Esophagus squamous epithelium (tissue), 4 donors: ENCODE measurements around the gene PRPF40A.

Experiments used
- POLR2A ChIP-seq, 4 donors: fragments of 450-650 bp; IDR thresholded peaks; one replicate each; pipeline ENCODE4 v1.6.1; 2017; ENCODE audit warnings: antibody characterized with exemption in 4 of 4, mild to moderate bottlenecking in 4 of 4, moderate library complexity in 3 of 4
- TF ChIP-seq, protein P1 (sequence below), 6 experiments: fragments of 450-650 bp in 4 of 6; fragments of 200-600 bp in 2 of 6; sonication (generic) in 2 of 6; IDR thresholded peaks; one replicate each; pipeline ENCODE4 v1.5.1; 2016 to 2019; ENCODE audit warnings: antibody characterized with exemption in 6 of 6, mild to moderate bottlenecking in 4 of 6, moderate library complexity in 4 of 6

DNA sequence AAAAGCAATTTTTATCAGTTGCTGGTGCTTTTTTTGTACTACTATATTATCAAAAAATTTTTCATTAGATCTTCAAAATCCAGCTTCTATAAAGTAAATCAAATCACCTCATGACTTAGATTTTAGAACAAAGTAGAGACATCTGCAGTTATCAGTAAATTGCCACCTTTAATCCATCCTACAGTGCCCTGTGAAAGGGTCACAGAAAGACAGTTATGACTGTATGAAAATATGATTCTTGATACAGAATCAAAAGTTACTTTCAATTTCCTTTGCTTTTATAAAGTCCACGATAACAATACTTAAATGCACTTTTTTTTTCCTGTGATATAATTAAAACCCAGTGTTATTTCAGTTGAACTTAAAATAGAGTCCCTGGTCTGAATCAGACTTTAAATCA, 61.4 kb downstream of the PRPF40A start:
- TF ChIP-seq, protein P1, sequence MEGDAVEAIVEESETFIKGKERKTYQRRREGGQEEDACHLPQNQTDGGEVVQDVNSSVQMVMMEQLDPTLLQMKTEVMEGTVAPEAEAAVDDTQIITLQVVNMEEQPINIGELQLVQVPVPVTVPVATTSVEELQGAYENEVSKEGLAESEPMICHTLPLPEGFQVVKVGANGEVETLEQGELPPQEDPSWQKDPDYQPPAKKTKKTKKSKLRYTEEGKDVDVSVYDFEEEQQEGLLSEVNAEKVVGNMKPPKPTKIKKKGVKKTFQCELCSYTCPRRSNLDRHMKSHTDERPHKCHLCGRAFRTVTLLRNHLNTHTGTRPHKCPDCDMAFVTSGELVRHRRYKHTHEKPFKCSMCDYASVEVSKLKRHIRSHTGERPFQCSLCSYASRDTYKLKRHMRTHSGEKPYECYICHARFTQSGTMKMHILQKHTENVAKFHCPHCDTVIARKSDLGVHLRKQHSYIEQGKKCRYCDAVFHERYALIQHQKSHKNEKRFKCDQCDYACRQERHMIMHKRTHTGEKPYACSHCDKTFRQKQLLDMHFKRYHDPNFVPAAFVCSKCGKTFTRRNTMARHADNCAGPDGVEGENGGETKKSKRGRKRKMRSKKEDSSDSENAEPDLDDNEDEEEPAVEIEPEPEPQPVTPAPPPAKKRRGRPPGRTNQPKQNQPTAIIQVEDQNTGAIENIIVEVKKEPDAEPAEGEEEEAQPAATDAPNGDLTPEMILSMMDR (IDR thresholded peaks at IDR 0.05), result no peak
- TF ChIP-seq POLR2A (IDR thresholded peaks at IDR 0.05), result no peak
